PC-3 (cell line): ENCODE data around the gene BPIFB3. TPM values are rescaled to one million over a fixed set of nuclear protein-coding genes. Genes with fewer than 3 reads are reported as not detected.

ENCODE experiments used
- ATAC-seq: fragments of 200-7000 bp; cut with Tn5 transposase; 2 replicates; pipeline ENCODE4 v1.9.1; 2020; ENCODE audit warnings: mild to moderate bottlenecking, moderate library complexity
- BruUV-seq: library from RNA; stranded (reverse); fragments of 400-500 nt; replicated peaks from 2 replicates; lab custom pipeline; 2021; lab: Mats Ljungman, UMichigan
- CTCF ChIA-PET: fragments of 300-600 bp; sonication (Branson Sonifier 250); formaldehyde crosslinking; loops from one replicate; lab custom pipeline; 2022; ENCODE audit warnings: antibody characterized with exemption; lab: Charles Lee
- POLR2A ChIA-PET: fragments of 300-600 bp; sonication (Branson Sonifier 250); formaldehyde crosslinking; loops from one replicate; lab custom pipeline; 2022; ENCODE audit warnings: antibody characterized with exemption; ENCODE audit not compliant: unreplicated experiment; lab: Charles Lee
- DNase-seq: peaks from one replicate; pipeline ENCODE4 v3.0.0-alpha.2; 2015
- H2AFZ ChIP-seq: fragments of 300-600 bp; sonication (generic); 2 replicates; pipeline ENCODE4 v1.6.0; 2016; ENCODE audit warnings: antibody characterized with exemption, low read length
- H3F3A ChIP-seq: fragments of 300-600 bp; sonication (generic); one replicate; pipeline ENCODE4 v1.6.0; 2017; ENCODE audit warnings: antibody characterized with exemption, low read length, control low read depth, mild to moderate bottlenecking; ENCODE audit not compliant: unreplicated experiment
- H3K27ac ChIP-seq: fragments of 300-600 bp; sonication (generic); 2 replicates; pipeline ENCODE4 v1.5.1; 2016; ENCODE audit warnings: mild to moderate bottlenecking, low read length
- H3K27me3 ChIP-seq: fragments of 300-600 bp; sonication (generic); 2 replicates; pipeline ENCODE4 v1.6.1; 2016; ENCODE audit warnings: low read length, mixed read lengths
- H3K36me3 ChIP-seq: fragments of 300-600 bp; sonication (generic); 2 replicates; pipeline ENCODE4 v1.6.1; 2016; ENCODE audit warnings: low read depth, mixed run types, low read length, mixed read lengths
- H3K4me1 ChIP-seq: fragments of 300-600 bp; sonication (generic); 2 replicates; pipeline ENCODE4 v1.5.1; 2016; ENCODE audit warnings: low read length; ENCODE audit not compliant: insufficient read depth
- H3K4me2 ChIP-seq: fragments of 300-600 bp; sonication (generic); 2 replicates; pipeline ENCODE4 v1.6.0; 2016; ENCODE audit warnings: low read length
- H3K4me3 ChIP-seq: fragments of 300-600 bp; sonication (generic); 2 replicates; pipeline ENCODE4 v1.5.1; 2016; ENCODE audit warnings: mild to moderate bottlenecking, low read length, mixed read lengths
- H3K79me2 ChIP-seq: fragments of 300-600 bp; sonication (generic); 2 replicates; pipeline ENCODE4 v1.6.1; 2017; ENCODE audit warnings: low read length, mixed read lengths
- H3K9ac ChIP-seq: fragments of 300-600 bp; sonication (generic); 2 replicates; pipeline ENCODE4 v1.6.0; 2016; ENCODE audit warnings: mild to moderate bottlenecking, low read length
- H3K9me2 ChIP-seq: fragments of 300-600 bp; sonication (generic); replicated peaks from 2 replicates; pipeline ENCODE4 v1.6.1; 2016; ENCODE audit warnings: mixed run types, low read length, mixed read lengths
- H3K9me3 ChIP-seq: fragments of 300-600 bp; sonication (generic); 2 replicates; pipeline ENCODE4 v1.6.1; 2016; ENCODE audit warnings: low read length, mixed read lengths
- H4K20me1 ChIP-seq: fragments of 300-600 bp; sonication (generic); 2 replicates; pipeline ENCODE4 v1.6.1; 2016; ENCODE audit warnings: low read length, mixed read lengths
- EZH2 ChIP-seq: fragments of 300-600 bp; sonication (generic); IDR thresholded peaks from one replicate; pipeline ENCODE4 v1.6.1; 2017; ENCODE audit warnings: antibody characterized with exemption, mild to moderate bottlenecking, low read length; ENCODE audit not compliant: unreplicated experiment
- EZH2phosphoT487 ChIP-seq: fragments of 300-600 bp; sonication (generic); IDR thresholded peaks from 2 replicates; pipeline ENCODE4 v1.6.1; 2018; ENCODE audit warnings: mild to moderate bottlenecking, antibody characterized with exemption, low read length, borderline replicate concordance
- intact Hi-C: fragments of 100-400 bp; cut with micrococcal nuclease; formaldehyde crosslinking; loops from 2 replicates; pipeline ENCODE4 v1.9.0; 2023
- total RNA-seq: library from RNA; depleted of rRNA; stranded (reverse); fragments of >200 nt; gene quantifications from 2 replicates; pipeline ENCODE4 v1.2.3, GENCODE V29; 2014
- TF ChIP-seq, protein P1 (sequence below): fragments of 300-600 bp; sonication (generic); conservative IDR thresholded peaks from 2 replicates; pipeline ENCODE4 v1.5.1; 2017; ENCODE audit warnings: antibody characterized with exemption, low read depth, mild to moderate bottlenecking, low read length

Gene BPIFB3
- total RNA-seq, 1 experiment from 2014 or later, result not detected

GRCh38 chr20:33093074-33093473 lies 39.4 kb downstream of the BPIFB3 start:
- Histone ChIP-seq H3K36me3 (no peaks in the 10 kb centered on the region; the same call in 1 of the 2 replicates), H3K4me1 (no peaks in the 10 kb centered on the region), H3K4me3 (no peak overlapping the region), H4K20me1 (no peaks in the 10 kb centered on the region), H3K27me3 (peaks cover 25% of the 10 kb centered on the region), H3K9me2 (no peaks in the 10 kb centered on the region), H3K79me2 (no peaks in the 10 kb centered on the region), H3K4me2 (no peak overlapping the region), H3K9me3 (no peaks in the 10 kb centered on the region), H3K27ac (no peak overlapping the region), H3F3A (no peaks in the 10 kb centered on the region), H2AFZ (no peak overlapping the region), H3K9ac (no peak overlapping the region)
- TF ChIP-seq, protein P1, sequence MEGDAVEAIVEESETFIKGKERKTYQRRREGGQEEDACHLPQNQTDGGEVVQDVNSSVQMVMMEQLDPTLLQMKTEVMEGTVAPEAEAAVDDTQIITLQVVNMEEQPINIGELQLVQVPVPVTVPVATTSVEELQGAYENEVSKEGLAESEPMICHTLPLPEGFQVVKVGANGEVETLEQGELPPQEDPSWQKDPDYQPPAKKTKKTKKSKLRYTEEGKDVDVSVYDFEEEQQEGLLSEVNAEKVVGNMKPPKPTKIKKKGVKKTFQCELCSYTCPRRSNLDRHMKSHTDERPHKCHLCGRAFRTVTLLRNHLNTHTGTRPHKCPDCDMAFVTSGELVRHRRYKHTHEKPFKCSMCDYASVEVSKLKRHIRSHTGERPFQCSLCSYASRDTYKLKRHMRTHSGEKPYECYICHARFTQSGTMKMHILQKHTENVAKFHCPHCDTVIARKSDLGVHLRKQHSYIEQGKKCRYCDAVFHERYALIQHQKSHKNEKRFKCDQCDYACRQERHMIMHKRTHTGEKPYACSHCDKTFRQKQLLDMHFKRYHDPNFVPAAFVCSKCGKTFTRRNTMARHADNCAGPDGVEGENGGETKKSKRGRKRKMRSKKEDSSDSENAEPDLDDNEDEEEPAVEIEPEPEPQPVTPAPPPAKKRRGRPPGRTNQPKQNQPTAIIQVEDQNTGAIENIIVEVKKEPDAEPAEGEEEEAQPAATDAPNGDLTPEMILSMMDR, result no peak
- TF ChIP-seq EZH2 (no peak), EZH2phosphoT487 (no peak)
- intact Hi-C loops, result loop anchor here (10.0 kb wide), 1 partner anchor 298 kb away; no protein-coding TSS in a partner anchor
- CTCF ChIA-PET, result no interaction called here
- DNase-seq, result no peak
- BruUV-seq, result no TSS peak
- no peak for ATAC-seq
- POLR2A ChIA-PET, result no interaction called here

- Histone ChIP-seq H3K9me3 (no peaks in the 10 kb centered on the region), H3K27ac (no peak overlapping the region), H3K9me2 (no peaks in the 10 kb centered on the region), H3K79me2 (no peaks in the 10 kb centered on the region), H2AFZ (no peak overlapping the region), H3K4me3 (no peak overlapping the region), H3K9ac (no peak overlapping the region), H3K4me2 (no peak overlapping the region), H4K20me1 (no peaks in the 10 kb centered on the region), H3K36me3 (no peaks in the 10 kb centered on the region; the same call in 1 of the 2 replicates), H3K27me3 (peaks cover 20% of the 10 kb centered on the region), H3K4me1 (no peaks in the 10 kb centered on the region), H3F3A (no peaks in the 10 kb centered on the region)
- no peak for DNase-seq
- intact Hi-C loops, result loop anchor here (10.0 kb wide), 1 partner anchor 299 kb away; no protein-coding TSS in a partner anchor
- ChIA-PET CTCF (no interaction called here), POLR2A (no interaction called here)
- no peak for TF ChIP-seq EZH2
- TF ChIP-seq EZH2phosphoT487, result no peak
- TF ChIP-seq, protein P1, result no peak
- BruUV-seq, result no TSS peak
- ATAC-seq, result no peak
These were observed 39.9 kb downstream of the BPIFB3 start for GRCh38 chr20:33093582-33093981.

DNA sequence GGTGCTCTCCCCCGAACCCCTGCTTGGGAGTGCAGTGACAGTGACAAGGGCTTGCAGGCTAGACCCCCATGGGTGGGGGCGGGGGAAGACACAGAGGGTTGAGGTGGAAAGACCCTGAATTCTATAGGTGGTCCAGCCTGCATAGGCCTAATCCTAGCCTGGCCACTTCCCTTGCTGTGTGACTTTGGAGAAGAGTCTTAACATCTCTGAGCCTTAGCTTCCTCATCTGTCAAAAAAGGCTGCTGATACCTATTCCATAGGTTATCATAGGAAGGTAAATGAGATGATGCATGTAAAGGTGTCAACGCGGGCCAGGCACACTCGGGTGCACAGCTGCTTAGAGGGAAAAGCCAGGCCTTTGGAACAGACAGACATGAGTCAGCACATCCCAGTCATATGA lies 41.5 kb downstream of the BPIFB3 start:
- ChIA-PET POLR2A (no interaction called here), CTCF (no interaction called here)
- no TSS peak for BruUV-seq
- no peaks in the 10 kb centered on the region for H3K79me2 ChIP-seq
- no peaks in the 10 kb centered on the region; the same call in 1 of the 2 replicates for H3K36me3 ChIP-seq
- DNase-seq (no peak), ATAC-seq (no peak)
- no peaks in the 10 kb centered on the region for H3K4me1 ChIP-seq
- intact Hi-C loops, result loop anchor here (10.0 kb wide), 1 partner anchor 300 kb away; no protein-coding TSS in a partner anchor
- no peak overlapping the region for H3K4me2 ChIP-seq
- TF ChIP-seq EZH2phosphoT487 (no peak), EZH2 (no peak)
- TF ChIP-seq, protein P1, result no peak
- 0 out of 2 replicates have a peak, but pooled peaks cover 3% of the 10 kb centered on the region for H3K27me3 ChIP-seq
- H3K27ac ChIP-seq, result no peak overlapping the region
- no peaks in the 10 kb centered on the region for H3K9me3 ChIP-seq
- H2AFZ ChIP-seq, result no peak overlapping the region
- no peaks in the 10 kb centered on the region for H3F3A ChIP-seq
- H3K9me2 ChIP-seq, result no peaks in the 10 kb centered on the region
- no peaks in the 10 kb centered on the region for H4K20me1 ChIP-seq
- H3K9ac ChIP-seq, result no peak overlapping the region
- H3K4me3 ChIP-seq, result no peak overlapping the region
